ENCODE data around the gene DGKI. TPM values are rescaled to one million over a fixed set of nuclear protein-coding genes. Genes with fewer than 3 reads are reported as not detected.

Gene DGKI
- polyA plus RNA-seq, 1 donor, result 0.68 TPM

- DNase-seq (ENCODE audit: low read depth), result no peak
These were observed 429.3 kb downstream of the DGKI start for GRCh38 chr7:137417464-137417863.

GRCh38 chr7:137413901-137414300 lies 432.9 kb downstream of the DGKI start:
- DNase-seq (ENCODE audit: low read depth), result no peak

DNA sequence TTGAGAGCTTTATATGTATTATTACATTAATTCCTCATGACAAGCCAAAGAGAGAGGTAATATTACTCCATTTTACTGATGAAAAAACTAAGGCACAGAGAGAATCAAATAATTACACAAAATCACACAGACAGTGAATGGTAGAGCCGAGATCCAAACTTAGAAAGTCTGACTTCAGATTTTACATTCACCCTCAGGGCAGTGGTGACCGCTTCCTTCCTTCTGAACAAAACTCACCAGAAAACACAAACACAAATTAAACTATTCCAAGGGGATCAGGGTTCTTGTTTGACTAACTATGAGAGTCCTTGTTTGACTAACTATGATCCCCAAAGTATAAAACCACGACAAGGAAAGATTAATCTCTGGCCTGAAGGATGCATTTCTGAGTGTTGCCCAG lies 435.3 kb downstream of the DGKI start:
- no peak for DNase-seq (ENCODE audit: low read depth)

- DNase-seq (ENCODE audit: low read depth), result no peak
These were observed 438.6 kb downstream of the DGKI start for GRCh38 chr7:137408126-137408525.

GRCh38 chr7:137407078-137407477 lies 439.7 kb downstream of the DGKI start:
- DNase-seq (ENCODE audit: low read depth), result no peak

- no peak for DNase-seq (ENCODE audit: low read depth)
These were observed 442.0 kb downstream of the DGKI start for GRCh38 chr7:137404660-137405317.

- no peak for DNase-seq (ENCODE audit: low read depth)
These were observed 443.4 kb downstream of the DGKI start for GRCh38 chr7:137403353-137403695.

DNA sequence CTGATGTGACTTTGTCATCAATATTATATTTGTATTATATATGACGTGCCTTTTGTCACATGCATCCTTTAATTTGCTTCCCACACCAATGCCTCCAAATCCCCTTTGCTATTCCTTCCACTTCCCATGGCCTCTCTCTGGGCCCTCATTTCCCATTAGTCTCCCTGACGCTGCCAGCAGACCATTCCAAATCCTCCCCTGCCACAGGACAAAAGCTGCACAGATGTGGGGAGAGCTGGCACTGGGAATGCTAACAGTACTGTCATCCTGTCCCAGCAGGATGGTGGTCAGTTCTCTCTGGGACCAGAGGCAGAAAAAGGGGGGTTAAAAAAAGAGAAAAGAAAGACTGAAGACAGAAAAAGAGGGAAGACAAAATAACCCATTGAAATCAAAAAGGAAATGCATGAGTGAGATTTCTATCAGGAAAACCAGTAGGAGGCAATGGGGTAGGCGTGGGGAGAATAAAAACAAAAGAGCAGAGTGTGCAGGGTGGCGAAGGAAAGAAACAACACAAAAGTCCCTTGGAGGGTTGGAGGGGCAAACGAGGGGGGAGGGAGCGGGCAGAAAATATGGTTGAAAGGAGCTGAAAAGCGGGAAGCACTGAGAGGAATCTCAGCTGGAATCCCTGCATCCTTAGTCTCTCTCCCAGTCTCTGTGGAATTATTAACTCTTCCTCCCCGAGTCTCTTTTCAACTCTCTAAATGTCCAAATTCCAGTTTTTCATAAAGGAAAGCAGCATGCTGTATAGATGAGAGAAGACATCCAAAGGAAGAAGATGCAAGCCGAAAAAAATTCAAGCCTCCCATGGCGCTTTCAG lies 444.0 kb downstream of the DGKI start:
- no peak for DNase-seq (ENCODE audit: low read depth)

- no peak for DNase-seq (ENCODE audit: low read depth)
These were observed 446.6 kb downstream of the DGKI start for GRCh38 chr7:137399827-137400823.

DNA sequence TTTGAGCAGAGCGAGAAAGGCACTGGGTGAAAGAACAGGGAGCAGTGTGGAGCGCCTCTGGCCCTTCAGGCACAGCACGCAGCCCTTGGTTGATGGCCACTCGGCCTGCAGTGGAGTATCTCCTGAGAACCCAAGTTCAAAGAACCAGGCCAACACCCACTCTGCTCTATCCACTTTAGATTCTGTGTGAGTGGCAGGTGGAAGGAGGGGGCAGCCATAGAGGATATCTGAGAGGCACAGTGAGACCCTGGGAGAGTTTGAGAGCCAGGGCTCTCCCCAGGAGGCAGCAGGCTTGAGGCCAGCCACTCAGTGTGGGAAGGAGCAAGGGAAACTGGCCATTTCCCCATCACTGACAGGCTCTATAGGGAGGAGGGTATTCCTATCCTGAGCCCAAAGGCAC lies 450.7 kb downstream of the DGKI start:
- DNase-seq (ENCODE audit: low read depth), result no peak

GRCh38 chr7:137395420-137395819 lies 451.4 kb downstream of the DGKI start:
- no peak for DNase-seq (ENCODE audit: low read depth)

GRCh38 chr7:137393570-137393969 lies 453.2 kb downstream of the DGKI start:
- no peak for DNase-seq (ENCODE audit: low read depth)

DNA sequence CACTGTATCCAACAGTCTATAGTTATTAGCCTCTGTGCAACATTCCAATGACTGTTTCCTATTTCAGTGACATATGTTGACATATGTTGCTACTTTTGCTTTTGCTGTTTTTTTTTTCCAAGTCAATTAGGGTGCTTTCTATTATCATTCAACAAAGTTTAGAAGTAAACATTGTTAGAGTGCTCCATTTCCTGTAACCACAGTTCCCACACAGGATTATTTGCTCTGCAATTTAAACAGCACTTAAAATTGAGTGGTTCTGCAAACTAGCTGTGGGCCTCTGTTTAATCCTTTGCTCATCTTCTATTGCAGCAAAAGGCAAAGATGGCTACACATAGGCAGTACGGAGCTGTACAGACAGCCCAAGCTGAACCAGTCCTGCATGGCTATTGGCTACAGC lies 456.7 kb downstream of the DGKI start:
- DNase-seq (ENCODE audit: low read depth), result no peak

GRCh38 chr7:137388916-137389315 lies 457.9 kb downstream of the DGKI start:
- no peak for DNase-seq (ENCODE audit: low read depth)

DNA sequence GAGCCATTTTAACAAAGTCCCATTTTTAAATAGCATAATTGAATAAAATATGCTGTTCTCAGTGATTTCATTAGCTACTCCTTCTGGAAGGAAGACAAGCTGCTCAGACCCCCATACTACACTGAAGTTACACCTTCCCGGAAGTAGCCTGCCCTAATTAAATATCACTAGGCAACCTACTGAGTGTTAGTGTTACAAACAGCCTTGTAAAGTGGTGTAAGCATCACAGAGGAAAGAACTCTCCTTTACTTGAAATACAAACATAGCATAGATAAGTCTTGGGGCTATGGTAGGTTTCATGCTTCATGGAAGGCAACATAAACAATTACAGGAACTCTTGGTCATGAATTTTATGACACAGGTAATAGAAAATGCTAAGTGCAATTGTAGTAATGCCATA lies 459.8 kb downstream of the DGKI start:
- DNase-seq (ENCODE audit: low read depth), result no peak

GRCh38 chr7:137381045-137381444 lies 465.7 kb downstream of the DGKI start:
- no peak for DNase-seq (ENCODE audit: low read depth)

GRCh38 chr7:137373507-137373906 lies 473.3 kb downstream of the DGKI start:
- no peak for DNase-seq (ENCODE audit: low read depth)

GRCh38 chr7:137371616-137372015 lies 475.2 kb downstream of the DGKI start:
- DNase-seq (ENCODE audit: low read depth), result no peak

DNA sequence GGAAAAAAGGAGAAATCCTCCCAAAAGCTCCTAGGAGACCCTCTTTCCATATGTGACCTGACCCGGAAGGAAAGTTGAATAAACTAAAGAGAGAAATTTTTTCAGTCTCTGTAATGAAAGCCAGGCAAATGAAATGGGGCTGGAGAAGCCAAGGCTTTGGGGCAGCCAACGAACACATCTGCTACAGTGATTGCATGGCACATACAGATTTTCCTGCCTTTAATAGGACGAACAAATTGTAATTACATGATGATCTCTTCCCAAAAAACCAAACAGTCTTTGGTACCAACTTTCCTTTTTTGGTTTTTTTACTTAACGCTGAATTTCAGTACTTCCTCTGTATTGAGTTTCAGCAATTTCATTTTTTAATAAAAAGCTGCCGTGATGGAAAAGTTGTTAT lies 479.8 kb downstream of the DGKI start:
- DNase-seq (ENCODE audit: low read depth), result no peak

DNA sequence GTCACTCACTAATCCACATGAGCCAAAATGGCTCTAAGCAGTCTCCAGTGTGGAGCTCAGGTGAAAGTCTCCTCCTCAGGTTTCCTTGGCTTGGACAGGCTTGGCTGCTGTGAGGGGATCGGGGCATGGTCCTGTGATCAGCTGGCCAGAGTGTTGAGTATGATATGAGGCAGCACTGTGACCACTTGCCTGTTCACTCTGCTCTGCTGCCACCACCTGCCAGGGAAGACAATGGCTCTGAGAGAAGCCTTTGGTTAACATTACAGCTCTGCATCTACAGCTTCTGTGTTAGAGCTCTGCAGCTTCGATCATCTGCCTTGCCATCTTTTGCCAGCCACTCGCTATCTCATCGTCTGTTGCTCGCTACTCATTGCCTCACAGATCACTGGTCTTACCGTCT lies 483.1 kb downstream of the DGKI start:
- DNase-seq (ENCODE audit: low read depth), result no peak

- no peak for DNase-seq (ENCODE audit: low read depth)
These were observed 486.6 kb downstream of the DGKI start for GRCh38 chr7:137360087-137360679.

DNA sequence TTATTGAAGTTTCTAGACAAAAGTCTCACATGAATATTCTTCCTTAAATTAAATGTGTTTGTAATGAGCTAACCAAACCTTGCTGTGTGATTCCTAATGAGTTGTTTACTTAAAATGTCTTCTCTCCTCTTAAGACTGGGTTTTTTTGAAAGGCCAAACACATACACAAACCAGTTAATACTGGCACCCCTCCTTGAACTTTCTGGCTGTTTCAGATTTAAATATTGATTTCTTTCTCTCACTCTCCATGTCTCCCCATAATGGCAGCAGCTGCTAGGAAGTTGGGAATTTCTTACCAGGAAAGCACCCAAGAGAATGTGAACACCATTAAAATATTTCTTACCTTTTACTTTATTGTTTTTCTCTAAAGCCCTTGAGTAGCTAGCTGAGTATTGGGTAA lies 491.8 kb downstream of the DGKI start:
- no peak for DNase-seq (ENCODE audit: low read depth)

All from forelimb muscle (tissue), 1 donor.